GM19467 (cell line): ENCODE results near the gene PHTF2.
"Not testable (repeated sequence)": the region's sequence is repeated elsewhere in the genome, so short reads cannot be mapped to it uniquely, and the experiment has no call there.

Experiments
- ATAC-seq: cut with Tn5 transposase; IDR thresholded peaks from one replicate; pipeline ENCODE4 v1.9.1; 2021; ENCODE audit warnings: mild to moderate bottlenecking, moderate library complexity; ENCODE audit not compliant: unreplicated experiment

Gene PHTF2

GRCh38 chr7:77798394-77799077 is at the start of gene PHTF2, which contains the start of gene TMEM60:
TSS of gene PHTF2 (plus strand) at chr7:77798773.
TSS of gene TMEM60 (minus strand) at chr7:77798434. CDS start at chr7:77794373, 4,061 bp downstream.
- ATAC-seq: peak; percentile 90

DNA sequence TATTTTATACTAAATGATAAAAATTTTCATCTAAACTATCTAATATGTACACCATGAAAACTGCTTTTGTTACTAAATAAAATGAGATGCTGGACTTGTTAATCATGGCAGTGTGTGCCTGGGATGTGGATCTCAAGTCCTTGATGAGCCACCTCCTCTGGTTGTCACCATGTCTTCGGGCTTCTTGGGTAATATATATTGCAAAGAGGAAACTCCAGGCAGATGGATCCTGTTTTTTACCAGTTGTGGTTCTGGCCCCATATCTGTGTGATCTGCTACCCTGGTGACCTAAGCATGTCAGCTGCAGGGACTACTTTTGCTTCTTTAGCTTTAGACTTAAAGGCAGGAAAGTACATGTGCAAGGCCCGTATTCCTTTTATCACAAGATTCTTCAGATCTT is 46.6 kb upstream of the PHTF2 start:
- ATAC-seq: no peak

DNA sequence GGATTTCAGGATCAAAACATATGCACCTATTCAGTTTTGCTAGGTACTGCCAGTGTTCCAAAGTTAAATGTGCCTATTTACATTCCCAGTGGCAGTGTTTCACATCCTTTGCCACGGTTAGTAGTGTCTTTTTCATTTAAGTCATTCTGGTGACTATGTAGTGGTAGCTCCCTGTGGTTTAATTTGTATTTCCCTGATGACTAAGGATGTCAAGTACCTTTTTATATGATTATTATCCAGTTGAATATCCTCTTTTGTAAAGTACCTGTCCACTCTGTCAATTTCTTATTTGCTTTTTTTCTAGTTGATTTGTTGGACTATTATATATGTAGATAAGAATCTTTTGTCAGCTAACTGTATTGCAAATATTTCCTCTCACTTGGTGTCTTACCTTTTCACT is 45.4 kb upstream of the PHTF2 start:
- ATAC-seq: no peak

DNA sequence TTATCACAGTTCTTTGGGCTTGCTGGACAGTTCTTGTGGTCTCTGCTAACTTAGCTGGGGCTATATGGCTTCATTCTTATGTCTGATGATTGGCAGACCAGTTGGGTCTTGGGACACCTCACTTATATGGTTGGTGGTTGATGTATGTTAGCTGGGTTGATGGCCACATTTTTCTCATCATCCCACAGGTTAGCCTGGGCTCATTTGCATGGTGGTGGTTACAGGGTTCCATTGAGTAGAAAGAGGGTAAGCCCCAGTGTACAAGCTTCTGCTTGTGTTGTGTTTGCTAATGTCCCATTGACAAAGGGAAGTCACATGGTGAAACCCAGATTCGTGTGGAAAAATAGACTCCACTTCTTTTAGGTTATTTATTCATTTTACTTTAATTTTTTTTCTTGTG is 41.0 kb upstream of the PHTF2 start:
- ATAC-seq: peak; percentile 76

- ATAC-seq: no peak
Measured at GRCh38 chr7:77759294-77759889, 39.2 kb upstream of the PHTF2 start.

DNA sequence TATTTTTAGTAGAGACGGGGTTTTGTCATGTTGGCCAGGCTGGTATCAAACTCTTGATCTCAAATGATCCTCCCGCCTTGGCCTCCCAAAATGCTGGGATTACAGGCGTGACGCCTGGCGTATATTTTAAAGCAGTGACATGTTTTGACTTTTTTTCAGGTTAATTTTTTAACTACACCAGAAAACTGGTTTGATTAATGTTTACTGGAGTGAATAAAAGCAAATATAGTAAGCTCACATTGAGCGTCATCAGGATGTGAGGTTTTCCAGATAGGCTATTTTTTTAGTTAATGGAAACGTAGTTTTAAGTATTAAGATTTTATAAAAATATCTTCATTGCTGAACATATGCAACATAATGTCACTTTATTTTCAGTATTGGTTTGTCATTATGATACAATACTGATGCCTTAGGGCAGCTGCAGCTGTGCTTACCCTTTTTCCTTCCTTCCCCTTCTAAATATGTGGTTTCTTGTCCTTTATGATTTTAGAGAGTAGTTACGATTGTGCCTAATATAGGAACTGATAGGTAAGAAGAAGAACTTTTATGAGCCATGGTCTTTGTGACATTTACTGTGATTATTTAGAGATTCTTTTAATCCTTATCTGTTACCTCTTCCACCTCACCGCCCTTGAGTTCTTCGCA is 37.6 kb upstream of the PHTF2 start:
- ATAC-seq: no peak

- ATAC-seq: no peak
Measured at GRCh38 chr7:77765481-77765880, 33.1 kb upstream of the PHTF2 start.

GRCh38 chr7:77765906-77766800 is 32.4 kb upstream of the PHTF2 start:
- no peak for ATAC-seq

- no peak for ATAC-seq
Measured at GRCh38 chr7:77766801-77767605, 31.6 kb upstream of the PHTF2 start.

GRCh38 chr7:77770316-77770715 is 28.3 kb upstream of the PHTF2 start:
- ATAC-seq: no peak

- ATAC-seq: no peak
Measured at GRCh38 chr7:77771901-77772300, 26.7 kb upstream of the PHTF2 start.

DNA sequence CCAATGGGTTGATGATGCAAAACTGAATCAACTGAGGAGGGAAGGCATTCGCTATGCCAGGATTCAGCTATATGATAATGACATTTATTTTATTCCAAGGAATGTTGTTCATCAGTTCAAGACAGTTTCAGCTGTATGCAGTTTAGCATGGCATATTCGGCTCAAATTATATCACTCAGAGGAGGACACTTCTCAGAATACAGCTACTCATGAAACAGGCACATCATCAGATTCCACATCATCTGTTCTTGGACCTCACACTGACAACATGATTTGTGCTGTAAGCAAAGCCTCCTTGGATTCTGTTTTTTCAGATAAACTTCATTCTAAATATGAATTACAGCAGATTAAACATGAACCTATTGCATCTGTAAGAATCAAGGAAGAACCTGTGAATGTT is 20.0 kb upstream of the PHTF2 start:
- ATAC-seq: no peak

GRCh38 chr7:77782383-77782782 is 16.2 kb upstream of the PHTF2 start:
- no peak for ATAC-seq

DNA sequence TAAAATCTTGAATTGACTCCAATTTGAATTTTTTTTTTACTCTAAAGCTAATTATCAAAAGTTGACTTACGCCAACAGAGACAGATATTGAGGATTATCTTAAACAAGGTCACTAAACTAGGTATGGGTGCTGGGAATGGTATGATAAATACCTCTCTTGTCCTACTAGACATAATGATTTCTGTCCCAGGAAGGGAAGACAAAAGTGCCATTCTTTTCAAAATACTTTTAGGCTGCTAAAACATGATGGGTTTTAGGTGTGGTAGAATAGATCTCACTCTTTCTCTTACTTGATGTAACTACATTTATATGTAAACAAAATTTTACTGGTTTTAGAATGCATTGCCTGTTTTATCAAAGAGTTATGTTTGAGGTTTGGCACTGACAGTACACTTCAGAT is 15.5 kb upstream of the PHTF2 start:
- ATAC-seq: no peak

- ATAC-seq: no peak
Measured at GRCh38 chr7:77783545-77783944, 15.0 kb upstream of the PHTF2 start.

DNA sequence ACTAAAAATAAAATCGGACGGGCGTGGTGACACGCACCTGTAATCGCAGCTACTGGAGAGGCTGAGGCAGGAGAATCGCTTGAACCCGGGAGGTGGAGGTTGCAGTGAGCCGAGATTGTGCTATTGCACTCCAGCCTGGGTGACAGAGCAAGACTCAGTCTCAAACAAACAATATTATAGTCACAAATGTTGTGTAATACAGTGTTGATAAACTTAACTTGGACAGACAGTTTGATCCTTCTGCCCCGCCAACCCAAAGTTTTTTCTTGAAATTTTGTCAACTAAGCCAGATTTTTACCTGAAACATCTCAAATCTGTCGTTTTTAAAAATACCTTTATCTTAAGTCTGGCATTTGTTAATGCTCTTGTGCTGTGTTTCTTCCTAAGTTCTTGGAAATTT is 14.1 kb upstream of the PHTF2 start:
- ATAC-seq: not testable (repeated sequence)

DNA sequence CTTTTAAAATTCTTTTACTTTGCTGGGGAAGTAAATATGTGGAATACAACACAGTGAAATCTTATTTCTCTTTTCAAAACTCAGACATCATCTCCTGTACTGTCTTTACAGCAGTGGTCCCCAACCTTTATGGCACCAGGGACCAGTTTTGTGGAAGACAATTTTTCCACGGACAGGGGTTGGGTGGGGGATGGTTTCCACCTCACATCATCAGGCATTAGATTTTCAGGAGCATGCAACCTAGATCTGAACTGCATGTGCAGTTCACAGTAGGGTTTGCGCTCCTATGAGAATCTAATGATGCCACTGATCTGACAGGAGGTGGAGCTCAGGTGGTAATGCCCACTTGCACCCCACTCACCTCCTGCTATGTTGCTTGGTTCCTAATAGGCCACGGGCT is 12.6 kb upstream of the PHTF2 start:
- ATAC-seq: no peak

GRCh38 chr7:77786741-77787140 is 11.8 kb upstream of the PHTF2 start:
- no peak for ATAC-seq

- no peak for ATAC-seq
Measured at GRCh38 chr7:77788327-77788902, 10.2 kb upstream of the PHTF2 start.

- no peak for ATAC-seq
Measured at GRCh38 chr7:77791336-77791735, 7.2 kb upstream of the PHTF2 start.
